Stimulated activated CD8-positive, alpha-beta memory T cell treated with anti-CD3 and anti-CD28 coated beads, Interleukin-15, amount 100 ng/mL, for 24 hours (primary cell): ENCODE results near the gene SPEF2.
"Not testable (repeated sequence)": the region's sequence is repeated elsewhere in the genome, so short reads cannot be mapped to it uniquely, and the experiment has no call there.

Experiments
- DNase-seq: peaks from one replicate; pipeline ENCODE4 v3.0.0-alpha.2; 2020; ENCODE audit warnings: low read depth

The SPEF2 gene

GRCh38 chr5:35823347-35824098, 205.9 kb downstream of the SPEF2 start:
- no peak for DNase-seq

DNA sequence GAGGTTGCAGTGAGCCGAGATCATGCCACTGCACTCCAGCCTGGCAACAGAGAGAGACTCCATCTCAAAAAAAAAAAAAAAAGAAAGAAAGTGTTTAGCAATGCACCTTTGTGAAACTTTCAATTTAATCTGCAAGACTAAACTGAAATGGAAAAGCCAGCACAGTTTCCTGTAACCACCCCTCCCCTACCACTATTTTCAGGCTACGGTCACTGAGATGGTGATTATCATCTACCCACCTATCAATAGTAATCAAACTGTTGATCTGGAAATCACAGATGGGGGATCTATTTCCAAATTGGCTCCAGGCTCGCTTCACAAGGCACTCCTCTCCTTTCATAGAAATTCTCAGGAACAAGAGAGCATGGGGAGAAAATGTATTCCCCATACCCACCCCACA, 208.4 kb downstream of the SPEF2 start:
- no peak for DNase-seq

GRCh38 chr5:35826554-35826953, 208.9 kb downstream of the SPEF2 start:
- no peak for DNase-seq

DNA sequence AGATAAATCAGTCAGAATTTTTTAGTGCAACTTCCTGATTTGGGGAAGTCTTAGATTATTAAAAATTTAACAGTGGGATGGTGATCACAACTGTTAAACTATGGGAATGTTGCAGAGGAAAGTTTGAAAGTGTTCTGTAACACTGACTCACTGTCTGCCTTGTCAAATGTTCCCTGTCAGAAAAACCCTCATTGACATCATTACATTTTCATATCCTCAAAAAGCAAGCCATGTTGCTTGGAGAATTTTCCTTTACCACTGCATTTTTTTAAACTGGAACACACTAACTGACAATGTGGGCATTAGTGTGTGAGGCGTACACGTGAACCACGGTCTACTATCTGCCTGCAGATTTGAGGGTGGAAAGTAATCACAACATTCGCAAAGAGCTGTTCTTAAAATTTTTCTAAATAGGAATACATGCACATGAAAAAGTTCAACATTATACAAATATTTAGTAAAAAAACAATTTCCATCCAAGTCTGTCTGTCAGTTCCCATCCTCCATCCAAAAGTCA, 210.5 kb downstream of the SPEF2 start:
- DNase-seq: no peak

DNA sequence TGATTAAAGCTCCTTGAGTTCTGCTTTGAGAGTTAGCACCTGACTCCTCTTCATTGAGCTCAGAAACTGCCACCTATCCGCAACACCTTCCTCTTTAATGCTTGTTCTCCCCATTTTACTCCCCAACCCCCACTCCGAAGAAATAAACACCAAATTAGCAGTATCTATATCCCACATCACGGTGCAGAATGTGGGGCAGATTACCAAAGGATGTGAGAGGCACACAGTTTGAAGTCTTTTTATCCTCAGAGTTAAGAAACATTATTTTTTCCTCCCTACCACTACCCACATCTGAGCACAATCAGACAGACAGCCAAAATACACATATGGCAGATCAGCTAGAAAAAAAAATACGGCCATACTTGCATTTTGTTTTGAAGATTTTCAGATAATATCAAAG, 212.9 kb downstream of the SPEF2 start:
- no peak for DNase-seq

GRCh38 chr5:35832762-35833161, 215.1 kb downstream of the SPEF2 start:
- no peak for DNase-seq

- no peak for DNase-seq
Measured at GRCh38 chr5:35833224-35833623, 215.6 kb downstream of the SPEF2 start.

DNA sequence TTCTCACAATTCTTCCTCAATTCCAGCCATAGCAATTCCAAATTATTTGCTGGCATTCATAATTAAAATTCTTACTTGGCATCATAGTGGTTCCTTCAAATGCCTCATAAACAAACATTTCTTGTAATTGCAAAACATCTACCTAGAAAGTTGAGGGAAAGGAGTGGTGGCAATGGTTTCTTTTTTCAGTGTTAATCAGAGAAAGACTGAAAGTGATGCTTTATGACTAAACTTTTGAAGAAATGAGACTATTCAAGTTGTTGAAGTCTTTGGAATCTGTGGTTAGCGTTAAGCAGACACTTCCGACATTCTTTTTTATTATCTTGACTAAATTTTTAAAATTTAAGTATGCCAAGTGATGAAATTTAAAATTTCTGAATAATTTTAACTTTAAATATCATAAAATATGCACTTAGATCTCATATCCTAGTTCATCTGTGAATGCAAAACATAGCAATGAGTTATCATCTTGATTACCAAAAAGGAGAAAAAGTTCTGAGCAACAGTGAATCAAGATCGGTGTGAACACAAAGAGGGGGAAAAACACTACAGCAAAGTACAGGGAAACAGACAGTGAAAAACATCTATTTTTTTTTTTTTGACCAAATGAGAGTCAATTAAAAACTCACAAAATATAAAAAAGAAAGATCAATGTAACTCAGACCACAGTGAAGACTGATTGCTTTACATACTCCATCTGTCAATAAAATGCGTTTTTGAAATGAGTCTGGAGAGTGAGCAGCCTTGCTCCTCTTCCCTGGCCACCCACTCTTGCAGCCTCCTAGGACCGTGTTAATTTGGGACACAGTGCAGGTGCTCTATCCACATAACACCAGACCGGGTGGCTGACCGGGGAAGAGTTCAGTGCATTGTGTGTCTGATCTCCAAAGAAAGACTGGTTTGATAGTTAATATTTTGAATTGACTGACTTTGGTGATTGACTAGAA, 218.4 kb downstream of the SPEF2 start:
- no peak for DNase-seq

- no peak for DNase-seq
Measured at GRCh38 chr5:35838370-35839042, 220.8 kb downstream of the SPEF2 start.

- DNase-seq: no peak
Measured at GRCh38 chr5:35842856-35843255, 225.2 kb downstream of the SPEF2 start.

DNA sequence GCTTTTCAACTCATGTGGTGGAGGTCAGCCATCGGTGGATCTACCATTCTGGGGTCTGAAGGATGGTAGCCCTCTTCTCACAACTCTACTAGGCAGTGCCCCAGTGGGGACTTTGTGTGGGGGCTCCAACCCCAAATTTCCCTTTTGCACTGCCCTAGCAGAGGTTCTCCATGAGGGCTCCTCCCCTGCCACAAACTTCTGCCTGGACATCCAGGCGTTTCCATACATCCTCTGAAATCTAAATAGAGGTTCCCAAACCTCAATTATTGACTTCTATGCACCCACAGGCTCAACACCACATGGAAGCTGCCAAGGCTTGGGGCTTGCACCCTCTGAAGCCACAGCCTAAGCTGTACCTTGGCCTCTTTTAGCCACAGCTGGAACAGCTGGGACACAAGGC, 227.8 kb downstream of the SPEF2 start:
- DNase-seq: not testable (repeated sequence)

DNA sequence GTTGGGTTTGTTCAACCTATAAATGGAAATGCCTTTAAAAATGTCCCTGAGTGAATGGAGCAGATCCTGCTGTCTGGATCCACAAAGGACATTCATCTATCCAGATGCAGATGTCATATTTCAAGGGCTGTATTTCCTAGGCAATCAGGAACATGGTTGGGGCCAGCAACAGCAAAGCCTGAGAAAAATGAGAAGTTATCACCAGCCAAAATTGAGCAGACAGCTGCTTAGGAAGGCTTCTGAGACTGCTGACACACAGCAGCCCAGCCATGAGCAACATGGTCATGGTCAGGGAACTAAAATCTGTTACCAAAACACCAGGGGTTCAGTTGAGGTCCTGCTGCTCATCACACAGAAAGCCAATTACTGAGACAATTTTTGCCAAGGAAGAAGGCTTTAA, 229.8 kb downstream of the SPEF2 start:
- no peak for DNase-seq

GRCh38 chr5:35847961-35848360, 230.3 kb downstream of the SPEF2 start:
- DNase-seq: no peak

- DNase-seq: no peak
Measured at GRCh38 chr5:35849860-35850259, 232.2 kb downstream of the SPEF2 start.

DNA sequence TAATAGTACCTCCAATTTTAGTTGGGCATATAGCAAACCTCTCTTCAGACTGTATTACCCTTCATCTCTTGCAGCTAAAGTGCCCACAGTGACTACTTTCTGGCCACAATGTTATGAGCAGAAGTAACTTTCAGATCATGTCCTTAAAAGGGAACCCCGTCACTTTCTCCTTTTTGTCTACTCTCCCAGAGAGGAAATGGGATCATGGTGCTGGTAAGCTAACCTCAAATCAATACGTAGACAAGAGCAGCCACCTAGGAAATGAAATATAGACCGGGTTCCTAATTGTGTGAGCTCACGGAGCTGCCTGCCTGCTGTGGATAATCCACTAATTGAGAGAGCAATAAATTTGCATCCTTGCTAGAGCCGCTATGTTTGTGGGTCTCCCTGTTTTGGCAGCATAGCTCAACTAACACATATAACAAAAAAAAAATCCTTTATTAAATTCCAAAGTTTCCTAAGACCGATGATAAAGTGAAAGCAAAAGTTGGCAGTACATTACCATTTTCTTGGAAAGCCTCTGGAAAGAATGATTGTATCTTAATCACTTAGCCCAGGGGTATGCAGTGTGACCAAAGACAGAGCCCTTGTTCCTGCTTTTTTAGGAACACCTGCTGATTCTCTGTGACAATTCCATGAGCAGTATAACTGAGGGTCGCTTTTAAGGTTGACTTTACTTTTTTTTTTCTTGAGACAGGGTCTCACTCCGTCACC, 233.5 kb downstream of the SPEF2 start:
- no peak for DNase-seq

- DNase-seq: no peak
Measured at GRCh38 chr5:35852084-35852734, 234.5 kb downstream of the SPEF2 start.

DNA sequence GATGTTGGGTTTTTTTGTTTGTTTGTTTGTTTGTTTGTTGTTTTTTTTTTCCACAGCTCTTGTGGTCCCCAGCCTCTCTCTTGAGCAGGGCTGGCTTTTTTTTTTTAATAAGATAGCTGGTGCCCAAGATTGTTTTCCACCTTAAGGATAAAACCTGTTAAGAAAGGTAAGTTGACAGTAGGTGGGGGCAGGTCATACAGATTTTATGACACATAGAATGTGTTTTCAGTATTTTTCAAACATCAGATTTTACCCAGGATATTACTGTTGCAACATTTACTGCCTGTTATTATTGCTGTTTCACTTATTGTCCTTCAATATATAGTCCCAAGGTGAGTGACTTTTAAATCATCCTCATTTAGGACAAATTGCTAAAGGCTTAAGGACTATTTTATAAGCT, 235.1 kb downstream of the SPEF2 start:
- DNase-seq: no peak

DNA sequence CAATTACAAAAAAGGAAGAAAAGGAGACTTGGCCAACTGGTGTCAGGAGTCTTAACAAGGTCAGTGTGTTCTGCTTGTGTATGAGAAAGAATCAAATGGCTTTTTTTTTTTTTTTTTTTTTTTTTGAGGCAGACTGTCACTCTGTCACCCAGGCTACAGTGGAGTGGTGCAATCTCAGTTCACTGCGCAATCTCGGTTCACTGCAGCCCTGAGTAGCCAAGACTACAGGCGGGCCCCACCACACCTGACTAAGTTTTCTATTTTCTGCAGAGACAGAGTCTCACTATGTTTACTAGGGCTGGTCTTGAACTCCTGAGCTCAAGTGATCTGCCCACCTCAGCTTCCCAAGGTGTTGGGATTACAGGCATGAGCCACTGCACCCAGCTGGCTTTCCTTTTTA, 236.0 kb downstream of the SPEF2 start:
- DNase-seq: no peak

GRCh38 chr5:35854248-35854647, 236.6 kb downstream of the SPEF2 start:
- no peak for DNase-seq

GRCh38 chr5:35855187-35855586, 237.5 kb downstream of the SPEF2 start:
- no peak for DNase-seq

DNA sequence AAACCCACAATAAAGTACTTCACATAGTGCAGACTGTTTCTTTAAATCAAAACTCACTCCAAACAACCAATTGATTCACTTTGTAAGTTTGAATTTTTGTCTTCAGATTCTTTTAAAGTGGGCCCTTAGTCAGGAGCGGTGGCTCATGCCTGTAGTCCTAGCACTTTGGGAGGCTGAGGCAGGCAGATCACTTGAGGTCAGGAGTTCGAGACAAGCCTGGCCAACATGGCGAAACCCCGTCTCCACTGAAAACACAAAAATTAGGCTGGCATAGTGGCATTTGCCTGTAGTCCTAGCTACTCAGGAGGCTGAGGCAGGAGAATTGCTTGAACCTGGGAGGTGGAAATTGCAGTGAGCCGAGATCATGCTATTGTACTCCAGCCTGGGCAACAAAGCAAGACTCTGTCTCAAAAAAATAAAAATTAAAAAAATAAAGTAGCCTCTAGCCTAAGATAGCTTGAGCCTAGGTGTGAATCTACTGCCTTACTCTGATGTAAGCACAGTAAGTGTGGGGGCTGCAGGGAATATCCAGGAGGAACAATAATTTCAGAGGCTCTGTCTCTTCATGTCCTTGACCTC, 238.6 kb downstream of the SPEF2 start:
- DNase-seq: not testable (repeated sequence)
